Measurements from ENCODE around the gene RRAS2. TPM values are rescaled to one million over a fixed set of nuclear protein-coding genes. Genes with fewer than 3 reads are reported as not detected.

The RRAS2 gene
- total RNA-seq, 1 donor from 2014 or later: 36.0 TPM

GRCh38 chr11:14305649-14306048 is 53.3 kb downstream of the RRAS2 start:
- no peaks in the 10 kb centered on the region for H3K9me3 Mint-ChIP-seq
- no peak for TF ChIP-seq CTCF (conservative IDR thresholded peaks at IDR 0.05)

GRCh38 chr11:14304601-14305000 is 54.4 kb downstream of the RRAS2 start:
- no peaks in the 10 kb centered on the region for H3K27me3 Mint-ChIP-seq
- H3K4me1 Mint-ChIP-seq (ENCODE audit: unreplicated experiment): no peaks in the 10 kb centered on the region

More at GRCh38 chr11:14305649-14306048, 53.3 kb downstream of the RRAS2 start:
- H3K36me3 Mint-ChIP-seq: no peaks in the 10 kb centered on the region
- H3K4me1 Mint-ChIP-seq (ENCODE audit: unreplicated experiment): no peaks in the 10 kb centered on the region
- no peak overlapping the region for H3K4me3 Mint-ChIP-seq
- no peak for DNase-seq (ENCODE audit: extremely low spot score, unreplicated experiment)
- H3K27ac Mint-ChIP-seq: no peak overlapping the region
- no peaks in the 10 kb centered on the region for H3K27me3 Mint-ChIP-seq

GRCh38 chr11:14300661-14301304 is 58.2 kb downstream of the RRAS2 start:
- H3K36me3 Mint-ChIP-seq: no peaks in the 10 kb centered on the region
- peak; percentile 81 for TF ChIP-seq CTCF (conservative IDR thresholded peaks at IDR 0.05)
- H3K4me1 Mint-ChIP-seq (ENCODE audit: unreplicated experiment): no peaks in the 10 kb centered on the region

More at GRCh38 chr11:14304601-14305000, 54.4 kb downstream of the RRAS2 start:
- H3K36me3 Mint-ChIP-seq: no peaks in the 10 kb centered on the region
- no peak for TF ChIP-seq CTCF (conservative IDR thresholded peaks at IDR 0.05)
- no peak overlapping the region for H3K27ac Mint-ChIP-seq
- no peak for DNase-seq (ENCODE audit: extremely low spot score, unreplicated experiment)
- no peak overlapping the region for H3K4me3 Mint-ChIP-seq
- no peaks in the 10 kb centered on the region for H3K9me3 Mint-ChIP-seq

GRCh38 chr11:14299921-14300320 is 59.1 kb downstream of the RRAS2 start:
- no peak overlapping the region for H3K4me3 Mint-ChIP-seq
- DNase-seq (ENCODE audit: extremely low spot score, unreplicated experiment): no peak
- no peaks in the 10 kb centered on the region for H3K9me3 Mint-ChIP-seq
- no peak overlapping the region for H3K27ac Mint-ChIP-seq
- no peaks in the 10 kb centered on the region for H3K27me3 Mint-ChIP-seq
- TF ChIP-seq CTCF (conservative IDR thresholded peaks at IDR 0.05): no peak
- no peaks in the 10 kb centered on the region for H3K36me3 Mint-ChIP-seq
- H3K4me1 Mint-ChIP-seq (ENCODE audit: unreplicated experiment): no peaks in the 10 kb centered on the region

More at GRCh38 chr11:14300661-14301304, 58.2 kb downstream of the RRAS2 start:
- Mint-ChIP-seq H3K4me3 (no peak overlapping the region), H3K27me3 (no peaks in the 10 kb centered on the region), H3K9me3 (no peaks in the 10 kb centered on the region), H3K27ac (no peak overlapping the region)
- DNase-seq (ENCODE audit: extremely low spot score, unreplicated experiment): no peak

GRCh38 chr11:14290422-14290821 is 68.6 kb downstream of the RRAS2 start:
- no peaks in the 10 kb centered on the region for H3K27me3 Mint-ChIP-seq

More at GRCh38 chr11:14290422-14290821, 68.6 kb downstream of the RRAS2 start:
- no peaks in the 10 kb centered on the region for H3K9me3 Mint-ChIP-seq
- no peaks in the 10 kb centered on the region for H3K4me1 Mint-ChIP-seq (ENCODE audit: unreplicated experiment)
- no peak overlapping the region for H3K4me3 Mint-ChIP-seq
- no peak for DNase-seq (ENCODE audit: extremely low spot score, unreplicated experiment)
- peaks cover 35% of the 10 kb centered on the region for H3K36me3 Mint-ChIP-seq
- H3K27ac Mint-ChIP-seq: no peak overlapping the region
- TF ChIP-seq CTCF (conservative IDR thresholded peaks at IDR 0.05): peak; percentile 45

Measured in type B pancreatic cell (in vitro differentiated cells).